Measurements from ENCODE around the gene DEFB125.
"Not testable (repeated sequence)": the region's sequence is repeated elsewhere in the genome, so short reads cannot be mapped to it uniquely, and the experiment has no call there.

Gene DEFB125, protein sequence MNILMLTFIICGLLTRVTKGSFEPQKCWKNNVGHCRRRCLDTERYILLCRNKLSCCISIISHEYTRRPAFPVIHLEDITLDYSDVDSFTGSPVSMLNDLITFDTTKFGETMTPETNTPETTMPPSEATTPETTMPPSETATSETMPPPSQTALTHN

DNA sequence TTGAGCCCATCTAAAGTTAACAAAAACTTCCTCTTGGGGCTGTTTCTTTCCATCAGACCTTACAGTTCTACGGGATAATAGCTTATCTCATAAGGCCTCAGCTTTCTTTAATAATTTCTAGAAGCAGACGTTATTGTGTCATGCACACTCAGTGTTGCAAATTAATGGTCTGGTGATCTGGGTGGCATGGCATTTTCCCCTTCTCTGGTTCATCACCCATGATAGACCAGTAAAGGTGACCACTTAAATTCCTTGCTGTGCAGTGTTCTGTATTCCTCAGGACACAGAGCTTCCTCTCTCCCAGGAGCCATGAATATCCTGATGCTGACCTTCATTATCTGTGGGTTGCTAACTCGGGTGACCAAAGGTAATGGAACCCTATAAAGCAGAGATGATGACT is at the start of gene DEFB125:
Gene DEFB125 (plus strand): TSS at position 272 of the 400 bp plus-strand sequence. CDS start 38 bp downstream, at position 310.
- DNase-seq (ENCODE audit: low read depth): no peak

DNA sequence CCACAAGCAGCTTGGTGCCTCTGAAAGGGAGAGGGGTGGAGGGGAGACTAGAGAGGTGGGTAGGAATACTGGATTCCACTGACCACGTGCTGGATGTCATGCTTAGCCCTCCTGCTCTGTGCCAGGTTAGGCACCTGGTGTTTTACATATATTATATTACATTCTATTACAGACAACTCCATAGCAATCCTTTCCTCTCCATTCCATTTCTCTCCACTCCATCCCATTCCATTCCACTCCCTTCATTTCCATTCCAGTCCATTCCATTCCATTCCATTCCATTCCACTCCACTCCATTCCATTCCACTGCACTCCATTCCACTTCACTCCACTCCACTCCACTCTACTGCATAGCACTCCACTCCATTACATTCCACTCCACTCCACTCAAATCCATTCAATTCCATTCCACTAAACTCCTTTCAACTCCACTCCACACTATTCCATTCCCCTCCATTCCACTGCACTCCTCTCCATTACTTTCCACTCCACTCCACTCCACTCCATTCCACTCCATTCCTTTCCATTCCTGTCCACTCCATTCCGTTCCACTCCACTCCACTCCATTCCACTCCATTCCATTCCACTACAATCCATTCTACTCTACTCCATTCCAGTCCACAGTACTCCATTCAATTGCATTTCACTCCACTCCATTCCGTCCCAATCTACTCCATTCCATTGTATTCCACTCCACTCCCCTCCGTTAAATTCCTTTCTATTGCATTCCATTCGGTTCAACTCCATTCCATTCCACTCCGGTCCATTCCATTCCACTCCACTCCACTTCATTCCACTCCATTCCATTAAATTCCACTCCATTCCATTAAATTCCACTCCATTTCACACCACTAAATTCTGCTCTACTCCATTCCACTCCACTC is 27.2 kb upstream of the DEFB125 start:
- no peak for DNase-seq (ENCODE audit: low read depth)

DNA sequence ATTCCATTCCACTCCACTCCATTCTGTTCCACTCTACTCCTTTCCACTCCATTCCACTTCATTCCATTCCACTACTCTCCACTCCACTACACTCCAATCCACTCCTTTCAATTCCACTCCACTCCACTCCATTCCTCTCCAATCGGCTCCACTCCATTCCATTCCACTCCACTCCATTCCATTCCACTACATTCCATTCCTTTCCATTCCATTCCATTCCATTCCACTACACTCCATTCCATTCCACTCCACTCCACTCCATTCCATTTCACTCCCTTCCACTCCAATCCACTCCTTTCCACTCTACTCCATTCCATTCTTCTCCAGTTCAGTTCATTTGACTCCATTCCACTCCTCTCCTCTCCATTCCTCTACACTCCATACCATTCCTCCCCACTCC is 26.2 kb upstream of the DEFB125 start:
- DNase-seq (ENCODE audit: low read depth): no peak

DNA sequence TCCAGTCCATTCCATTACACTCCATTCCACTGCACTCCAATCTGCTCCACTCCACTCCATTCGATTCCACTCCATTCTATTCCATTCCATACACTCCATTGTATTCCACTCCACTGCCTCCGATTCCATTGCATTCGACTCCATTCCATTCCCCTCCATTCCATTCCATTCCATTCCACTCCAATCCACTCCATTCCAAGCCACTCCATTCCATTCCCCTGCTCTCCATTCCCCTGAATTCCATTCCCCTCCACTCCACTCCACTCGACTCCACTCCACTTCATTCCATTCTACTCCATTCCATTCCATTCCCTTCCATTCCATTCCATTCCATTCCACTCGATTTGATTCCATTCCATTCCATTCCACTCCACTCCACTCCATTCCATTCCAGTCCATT is 25.7 kb upstream of the DEFB125 start:
- no peak for DNase-seq (ENCODE audit: low read depth)

DNA sequence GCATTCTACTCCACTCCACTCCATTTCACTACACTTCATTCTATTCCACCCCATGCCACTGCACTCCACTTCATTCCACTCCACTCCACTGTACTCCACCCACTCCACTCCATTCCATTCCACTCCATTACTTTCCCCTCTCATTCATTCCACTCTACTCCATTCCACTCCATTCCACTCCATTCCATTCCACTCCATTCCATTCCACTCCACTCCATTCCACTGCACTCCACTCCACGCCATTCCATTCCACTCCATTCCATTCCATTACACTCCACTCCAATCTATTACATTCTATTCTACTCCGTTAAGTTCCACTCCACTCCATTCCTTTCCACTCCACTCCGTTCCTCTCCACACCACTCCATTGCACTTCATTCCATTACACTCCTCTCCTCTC is 25.0 kb upstream of the DEFB125 start:
- no peak for DNase-seq (ENCODE audit: low read depth)

DNA sequence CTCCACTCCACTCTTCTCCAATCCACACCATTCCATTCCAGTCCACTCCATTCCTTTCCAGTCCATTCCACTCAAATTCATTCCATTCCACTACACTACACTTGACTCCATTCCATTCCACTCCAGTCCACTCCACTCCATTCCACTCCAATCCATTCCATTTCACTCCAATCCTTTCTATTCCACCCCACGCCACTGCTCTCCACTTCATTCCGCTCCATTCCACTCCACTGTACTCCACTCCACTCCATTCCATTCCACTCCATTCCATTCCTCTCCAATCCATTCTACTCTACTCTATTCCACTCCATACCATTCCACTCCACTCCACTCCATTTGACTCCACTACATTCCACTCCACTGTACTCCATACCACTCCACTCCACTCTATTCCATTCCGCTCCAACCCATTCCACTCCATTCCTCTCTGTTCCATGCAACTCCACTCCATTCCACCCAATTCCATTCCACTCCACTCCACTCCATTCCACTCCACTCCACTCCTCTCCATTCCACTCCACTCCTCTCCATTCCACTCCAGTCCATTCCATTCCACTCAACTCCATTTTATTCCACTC is 23.4 kb upstream of the DEFB125 start:
- no peak for DNase-seq (ENCODE audit: low read depth)

DNA sequence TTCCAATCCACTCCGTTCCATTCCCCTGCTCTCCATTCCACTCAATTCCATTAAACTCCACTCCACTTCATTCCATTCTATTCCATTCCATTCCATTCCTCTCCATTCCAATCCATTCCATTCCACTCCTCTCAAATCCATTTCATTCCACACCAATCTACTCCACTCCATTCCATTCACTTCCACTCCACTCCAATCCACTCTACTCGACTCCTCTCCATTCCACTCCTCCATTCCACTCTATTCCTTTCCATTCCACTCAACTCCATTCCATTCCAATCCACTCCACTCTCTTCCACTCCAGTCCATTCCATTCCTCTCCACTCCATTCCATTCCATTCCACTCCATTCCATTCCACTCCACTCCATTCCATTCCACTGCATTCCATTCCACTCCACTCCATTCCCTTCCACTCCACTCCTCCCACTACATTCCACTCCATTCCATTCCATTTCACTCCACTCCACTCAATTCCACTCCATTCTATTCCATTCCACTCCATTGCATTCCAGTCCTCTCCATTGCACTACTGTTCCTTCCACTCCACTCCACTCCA is 22.6 kb upstream of the DEFB125 start:
- no peak for DNase-seq (ENCODE audit: low read depth)

DNA sequence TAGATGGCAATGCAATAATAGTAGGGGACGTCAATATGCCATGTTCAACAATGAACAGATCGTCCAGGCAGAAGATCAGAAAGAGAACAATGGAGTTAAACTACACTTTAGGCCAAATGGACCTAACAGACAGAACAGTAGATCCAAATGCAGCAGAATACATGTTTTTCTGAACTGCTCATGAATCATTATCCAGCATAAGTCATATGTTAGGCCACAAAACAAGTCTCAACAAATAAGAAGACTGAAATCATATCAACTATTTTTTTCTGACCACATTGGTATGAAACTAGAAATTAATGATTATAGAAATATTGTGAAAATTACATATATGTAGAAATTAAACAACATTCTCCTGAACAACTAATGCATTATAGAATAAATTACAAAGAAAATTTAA is 10.2 kb upstream of the DEFB125 start:
- no peak for DNase-seq (ENCODE audit: low read depth)

DNA sequence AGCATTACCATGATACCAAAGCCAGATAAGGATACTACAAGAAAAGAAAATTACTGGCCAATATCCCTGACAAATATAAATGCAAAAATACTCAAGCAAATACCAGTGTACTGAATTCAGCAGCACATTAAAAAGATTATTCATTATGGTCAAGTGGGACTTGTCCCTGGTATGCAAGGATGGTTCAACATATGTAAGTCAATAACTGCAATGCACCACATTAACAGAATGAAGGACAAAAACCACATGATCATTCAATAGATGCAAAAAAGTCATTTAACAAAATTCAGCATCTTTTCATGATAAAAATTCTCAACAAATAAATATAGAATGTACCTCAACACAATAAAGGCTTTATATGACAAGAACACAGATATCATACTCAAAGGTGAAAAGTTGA is 9.1 kb upstream of the DEFB125 start:
- no peak for DNase-seq (ENCODE audit: low read depth)

DNA sequence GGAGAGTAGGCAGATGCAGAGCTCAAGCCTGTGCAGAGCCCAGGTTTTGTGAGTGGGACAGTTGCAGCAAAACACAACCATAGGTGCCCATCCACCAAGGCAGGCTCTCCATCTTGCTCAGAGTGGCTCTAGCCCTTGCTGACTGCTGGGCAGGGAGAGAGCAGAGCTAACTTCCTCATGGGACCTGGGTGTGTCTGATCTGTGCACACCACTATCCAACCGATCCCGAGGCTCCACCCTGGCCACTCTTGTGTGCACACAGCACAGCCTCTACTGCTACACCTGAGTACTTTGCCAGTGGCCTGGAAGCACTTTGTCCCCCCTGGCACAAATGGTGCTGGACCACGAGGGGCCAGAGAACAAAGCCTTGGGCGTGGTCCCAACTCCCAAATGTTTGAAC is 7.9 kb upstream of the DEFB125 start:
- DNase-seq (ENCODE audit: low read depth): no peak

DNA sequence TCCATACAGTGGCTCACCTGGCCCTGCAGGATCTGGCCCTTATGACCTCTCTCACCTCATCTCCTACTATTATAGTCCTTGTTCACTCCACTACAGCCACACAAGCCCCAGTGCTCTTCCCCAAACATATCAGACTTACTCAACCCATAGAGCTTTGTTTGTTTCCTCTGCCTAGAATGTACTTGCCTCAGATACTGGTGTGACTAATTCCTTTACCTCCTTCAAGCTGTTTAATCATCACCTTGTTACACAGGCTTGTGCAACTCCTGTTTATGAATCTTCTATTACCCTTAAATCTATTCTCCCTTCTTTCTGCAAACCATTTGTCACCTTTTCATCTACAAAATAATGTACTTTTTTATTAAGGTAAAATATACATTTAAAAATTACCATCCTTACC is 3.2 kb downstream of the DEFB125 start:
- no peak for DNase-seq (ENCODE audit: low read depth)

DNA sequence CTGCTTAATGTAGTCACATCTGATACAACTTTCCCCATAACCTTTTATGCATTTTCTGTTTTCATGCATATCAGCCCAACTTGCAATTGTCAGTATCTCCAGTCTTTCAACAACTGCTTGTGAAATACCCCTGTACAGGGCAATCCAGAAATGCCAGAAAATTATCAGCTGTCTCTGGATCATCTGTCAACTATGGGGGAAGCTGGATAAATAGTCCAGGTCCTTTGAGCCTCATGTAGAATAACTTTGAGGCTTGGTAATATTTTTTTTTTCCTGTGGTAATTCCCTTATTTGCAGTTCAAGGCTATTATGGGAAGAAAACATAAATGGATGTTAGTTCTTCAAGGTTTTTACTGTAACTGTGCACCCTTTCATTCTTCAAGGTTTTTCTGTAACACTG is 6.2 kb downstream of the DEFB125 start:
- DNase-seq (ENCODE audit: low read depth): no peak

DNA sequence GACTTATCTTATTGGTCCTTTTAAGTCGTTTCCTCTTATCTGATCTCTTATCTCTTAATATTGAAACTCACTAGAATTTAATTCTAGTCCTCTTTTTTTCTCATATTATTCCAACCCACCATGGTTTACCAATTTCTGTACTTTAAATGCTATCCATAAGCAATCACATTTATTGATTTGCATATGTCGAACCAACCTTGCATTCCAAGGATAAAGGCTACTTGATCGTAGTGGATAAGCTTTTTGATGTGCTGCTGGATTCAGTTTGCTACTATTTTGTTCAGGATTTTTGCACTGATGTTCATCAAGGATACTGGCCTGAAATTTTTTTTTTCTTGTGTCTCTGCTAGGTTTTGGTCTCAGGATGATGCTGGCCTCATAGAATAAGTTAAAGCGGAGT is 7.7 kb downstream of the DEFB125 start:
- DNase-seq (ENCODE audit: low read depth): no peak

DNA sequence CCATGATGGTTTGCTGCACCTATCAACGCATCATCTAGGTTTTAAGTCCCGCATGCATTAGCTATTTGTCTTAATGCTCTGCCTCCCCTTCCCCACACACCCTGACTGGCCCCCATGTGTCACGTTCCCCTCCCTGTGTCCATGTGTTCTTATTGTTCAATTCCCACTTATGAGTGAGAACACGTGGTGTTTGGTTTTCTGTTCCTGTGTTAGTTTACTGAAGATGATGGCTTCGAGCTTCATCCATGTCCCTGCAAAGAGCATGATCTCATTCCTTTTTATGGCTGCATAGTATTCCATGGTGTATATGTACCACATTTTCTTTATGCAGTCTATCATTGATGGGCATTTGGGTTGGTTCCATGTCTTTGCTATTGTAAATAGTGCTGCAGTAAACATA is 10.2 kb downstream of the DEFB125 start:
- not testable (repeated sequence) for DNase-seq (ENCODE audit: low read depth)

DNA sequence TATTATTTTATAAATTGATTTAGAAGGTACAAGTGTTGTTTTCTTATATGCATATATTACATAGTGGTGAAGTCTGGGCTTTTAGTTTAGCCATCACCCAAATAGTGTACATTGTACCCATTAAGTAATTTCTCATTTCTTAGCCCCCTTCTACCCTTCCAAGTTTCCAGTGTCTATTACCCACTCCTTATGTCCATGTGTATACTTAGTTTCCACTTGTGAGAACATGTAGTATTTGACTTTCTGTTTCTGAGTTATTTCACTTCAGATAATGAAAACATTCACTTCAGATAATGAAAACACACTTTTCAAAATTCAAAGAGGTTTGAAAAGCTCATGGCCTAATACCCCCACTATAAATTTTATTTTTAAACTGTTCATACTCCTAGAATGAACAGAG is 14.5 kb downstream of the DEFB125 start:
- no peak for DNase-seq (ENCODE audit: low read depth)

DNA sequence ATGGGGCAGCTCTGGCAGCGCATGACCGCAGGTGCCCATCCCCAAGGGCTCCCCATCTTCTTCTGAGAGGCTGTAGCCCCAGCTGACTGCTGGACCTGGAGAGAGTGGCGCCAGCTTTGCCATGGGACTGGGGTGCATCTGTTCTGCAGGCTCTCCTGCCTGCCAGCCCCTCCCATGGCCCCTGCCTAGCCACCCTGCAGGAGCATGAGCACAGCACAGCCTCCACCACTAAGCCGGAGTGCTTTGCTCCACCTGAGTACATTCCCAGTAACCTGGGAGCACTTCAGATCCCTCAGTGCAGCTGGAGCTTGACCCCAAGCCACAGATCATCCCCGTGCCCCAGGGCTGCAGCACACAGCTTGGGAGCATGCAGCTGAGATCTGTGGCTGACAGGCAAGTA is 16.0 kb downstream of the DEFB125 start:
- DNase-seq (ENCODE audit: low read depth): no peak

DNA sequence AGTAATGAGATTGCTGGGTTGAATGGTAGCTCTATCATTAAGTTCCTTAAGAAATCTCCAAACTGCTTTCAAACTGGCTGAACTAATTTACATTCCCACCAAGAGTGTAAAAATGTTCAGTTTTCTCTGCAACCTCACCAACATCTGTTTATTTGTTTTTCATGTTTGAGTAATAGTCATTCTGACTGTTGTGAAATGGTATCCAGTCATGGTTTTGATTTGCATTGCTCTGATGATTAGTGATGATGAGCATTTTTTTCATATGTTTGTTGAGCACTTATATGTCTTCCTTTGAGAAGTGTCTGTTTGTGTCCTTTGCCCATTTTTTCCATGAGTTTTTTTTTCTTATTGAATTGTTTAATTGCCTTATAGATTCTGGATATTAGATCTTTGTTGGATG is 24.9 kb downstream of the DEFB125 start:
- DNase-seq (ENCODE audit: low read depth): no peak

DNA sequence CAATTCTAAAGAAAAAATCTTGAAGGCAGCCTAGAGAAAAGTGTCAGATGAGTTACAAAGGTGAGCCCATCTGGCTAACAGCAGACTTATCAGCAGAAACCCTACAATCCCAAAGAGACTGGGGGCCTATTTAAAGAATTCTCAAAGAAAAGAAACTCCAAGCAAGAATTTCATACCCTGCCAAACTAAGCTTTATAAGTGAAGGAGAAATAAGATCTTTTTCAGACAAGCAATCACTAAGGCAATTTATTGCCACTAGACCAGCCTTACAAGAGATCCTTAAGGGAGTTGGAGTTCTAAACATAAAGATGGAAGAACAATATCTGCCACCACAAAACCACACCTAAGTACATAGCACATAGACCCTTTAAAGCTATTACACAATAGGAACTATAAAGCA is 30.0 kb downstream of the DEFB125 start:
- no peak for DNase-seq (ENCODE audit: low read depth)

DNA sequence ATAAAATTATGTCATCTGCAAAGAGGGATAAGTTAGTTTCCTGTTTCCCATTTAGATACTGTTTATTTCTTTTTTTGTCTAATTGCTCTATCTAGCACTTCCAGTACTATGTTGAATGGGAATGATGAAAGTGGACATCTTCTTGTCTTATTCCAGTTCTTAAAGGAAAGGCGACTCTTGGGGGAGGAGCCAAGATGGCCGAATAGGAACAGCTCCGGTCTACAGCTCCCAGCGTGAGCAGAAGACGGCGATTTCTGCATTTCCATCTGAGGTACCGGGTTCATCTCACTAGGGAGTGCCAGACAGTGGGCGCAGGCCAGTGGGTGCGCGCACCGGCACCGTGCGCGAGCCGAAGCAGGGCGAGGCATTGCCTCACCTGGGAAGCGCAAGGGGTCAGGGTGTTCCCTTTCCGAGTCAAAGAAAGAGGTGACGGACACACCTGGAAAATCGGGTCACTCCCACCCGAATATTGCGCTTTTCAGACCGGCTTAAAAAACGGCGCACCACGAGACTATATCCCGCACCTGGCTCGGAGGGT is 42.4 kb downstream of the DEFB125 start:
- not testable (repeated sequence) for DNase-seq (ENCODE audit: low read depth)

DNA sequence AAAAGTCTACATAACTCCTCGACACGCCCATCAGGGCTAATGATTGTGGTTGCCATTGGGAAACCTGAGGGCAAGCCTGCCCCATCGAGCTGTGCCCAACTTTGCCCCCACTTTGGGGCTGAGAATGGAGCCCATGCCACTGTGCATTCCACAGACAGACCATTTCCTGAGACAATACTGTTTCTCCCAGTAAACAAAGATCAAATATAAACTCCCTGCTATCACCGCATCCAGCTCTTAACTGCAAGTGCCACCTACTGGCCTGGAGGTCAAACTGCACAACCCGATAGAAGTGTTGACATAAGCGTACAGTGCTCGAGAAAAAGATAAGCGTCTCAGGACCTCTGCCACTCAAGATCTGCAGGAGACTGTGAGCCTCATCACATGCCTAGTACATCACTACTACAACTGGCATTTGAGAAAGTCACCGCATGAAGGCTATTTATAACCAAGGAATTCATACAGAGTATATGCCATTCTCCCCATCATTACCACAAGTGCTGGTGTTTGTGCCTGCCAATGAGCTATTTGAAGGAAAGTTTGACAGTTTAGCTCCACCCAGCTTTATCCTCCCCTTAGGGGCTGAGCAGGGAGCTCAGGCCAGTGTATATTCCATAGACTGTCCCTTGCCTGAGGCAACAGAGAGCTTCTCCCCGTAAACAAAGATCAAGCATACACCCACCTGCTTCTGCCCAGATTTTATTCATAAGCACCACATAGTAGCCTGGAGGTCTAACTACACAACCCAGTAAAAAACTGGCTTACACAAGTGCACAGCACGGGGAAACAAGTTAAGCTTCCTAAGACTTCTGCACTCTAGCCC is 50.4 kb downstream of the DEFB125 start:
- DNase-seq (ENCODE audit: low read depth): no peak

DNA sequence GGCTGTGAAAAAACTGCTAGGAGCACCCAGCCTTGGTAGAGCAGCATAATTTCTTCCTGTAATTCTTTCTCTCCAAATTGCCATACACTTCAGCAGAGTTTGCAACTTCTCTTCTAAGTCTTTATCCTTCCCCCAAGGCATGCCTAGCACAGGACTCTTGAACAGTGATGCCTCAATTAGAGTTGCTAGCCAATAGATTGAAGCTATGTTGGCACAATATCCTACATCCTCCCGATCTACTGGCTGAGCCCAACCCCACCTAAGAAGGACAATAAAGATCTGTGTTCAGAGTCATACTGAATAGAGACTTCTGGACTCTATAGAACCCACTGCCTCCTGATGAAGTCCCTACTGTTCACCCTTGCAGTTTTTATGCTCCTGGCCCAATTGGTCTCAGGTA is 54.8 kb downstream of the DEFB125 start, which contains the start of gene DEFB126:
Gene DEFB126 (plus strand): TSS at position 301 of the 400 bp plus-strand sequence. CDS start 39 bp downstream, at position 340.
- DNase-seq (ENCODE audit: low read depth): no peak

DNA sequence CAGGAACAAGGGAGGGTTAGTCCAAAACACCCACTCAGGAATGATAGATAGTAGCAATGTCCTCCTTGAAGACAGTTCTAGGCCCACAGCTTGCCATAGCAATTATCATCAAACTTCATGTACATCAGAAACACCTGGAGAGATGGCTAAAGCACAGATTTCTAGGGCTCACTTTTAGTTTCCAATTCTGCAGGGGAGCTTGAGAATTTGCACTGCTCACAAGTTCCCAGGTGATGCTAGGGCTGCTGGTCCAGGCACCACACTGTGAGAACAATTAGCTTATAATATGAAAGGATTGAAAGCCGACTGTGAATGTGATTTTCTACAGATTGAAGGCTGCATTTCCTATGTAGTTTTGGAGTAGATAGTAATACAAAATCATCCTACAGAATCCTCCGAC is 58.4 kb downstream of the DEFB125 start:
- no peak for DNase-seq (ENCODE audit: low read depth)
